CD4-positive, alpha-beta T cell (primary cell): Measurements from ENCODE around the gene C5orf47. TPM values are rescaled to one million over a fixed set of nuclear protein-coding genes. Genes with fewer than 3 reads are reported as not detected.

ENCODE experiments used
- ATAC-seq: fragments of 200-7000 bp; cut with Tn5 transposase; one replicate; pipeline ENCODE4 v1.10.0; 2022; ENCODE audit warnings: mild to moderate bottlenecking; ENCODE audit not compliant: poor library complexity
- CTCF ChIA-PET: fragments of 350-600 bp; sonication (Branson Sonifier 250); formaldehyde crosslinking; loops from one replicate; lab custom pipeline; 2021; ENCODE audit warnings: antibody characterized with exemption, inconsistent platforms; lab: Charles Lee
- POLR2A ChIA-PET: fragments of 350-600 bp; sonication (Branson Sonifier 250); formaldehyde crosslinking; loops from one replicate; lab custom pipeline; 2021; ENCODE audit warnings: antibody characterized with exemption, inconsistent platforms; lab: Charles Lee
- DNase-seq, 14 experiments: peaks; one replicate each; pipeline ENCODE4 v3.0.0-alpha.2; 2013 to 2020; ENCODE audit warnings: mixed read lengths in 2 of 14
- H3K27ac ChIP-seq, 2 donors: one replicate each; pipeline versions ENCODE4 v1.5.1 to v1.7.0; 2013; ENCODE audit warnings: low read length in 2 of 2, low read depth in 1 of 2, mild to moderate bottlenecking in 1 of 2
- H3K27me3 ChIP-seq, 2 experiments: 1 replicate in 1 of 2; 2 replicates in 1 of 2; pipeline versions ENCODE4 v1.6.1 to v1.7.0; 2013; ENCODE audit warnings: low read length in 2 of 2, control low read depth in 1 of 2, mild to moderate bottlenecking in 1 of 2, moderate library complexity in 1 of 2; ENCODE audit not compliant: insufficient read depth in 2 of 2, control insufficient read depth in 1 of 2
- H3K36me3 ChIP-seq: one replicate; pipeline ENCODE4 v1.6.1; 2013; ENCODE audit warnings: low read length, control low read depth; ENCODE audit not compliant: insufficient read depth
- H3K4me1 ChIP-seq: one replicate; pipeline ENCODE4 v1.6.1; 2013; ENCODE audit warnings: low read length, control low read depth; ENCODE audit not compliant: insufficient read depth
- H3K4me3 ChIP-seq: one replicate; pipeline ENCODE4 v1.5.1; 2013; ENCODE audit warnings: mild to moderate bottlenecking, low read length, moderate library complexity
- H3K9me3 ChIP-seq, 2 experiments: 1 replicate in 1 of 2; 2 replicates in 1 of 2; pipeline versions ENCODE4 v1.6.1 to v1.7.0; 2013; ENCODE audit warnings: low read length in 2 of 2, mild to moderate bottlenecking in 2 of 2, control low read depth in 1 of 2, moderate library complexity in 1 of 2; ENCODE audit not compliant: control insufficient read depth in 1 of 2, insufficient read depth in 1 of 2
- H3K27ac Mint-ChIP-seq: one replicate; pipeline ENCODE4 v1.8.0; 2020; ENCODE audit warnings: mixed read lengths
- H3K27me3 Mint-ChIP-seq: one replicate; pipeline ENCODE4 v1.8.0; 2021; ENCODE audit warnings: mixed read lengths
- H3K36me3 Mint-ChIP-seq: one replicate; pipeline ENCODE4 v1.8.0; 2021; ENCODE audit warnings: low read depth, mixed read lengths
- H3K4me1 Mint-ChIP-seq: one replicate; pipeline ENCODE4 v1.8.0; 2021; ENCODE audit warnings: low read depth, mixed read lengths
- H3K4me3 Mint-ChIP-seq: one replicate; pipeline ENCODE4 v1.8.0; 2020; ENCODE audit warnings: mild to moderate bottlenecking, mixed read lengths
- H3K9me3 Mint-ChIP-seq: one replicate; pipeline ENCODE4 v1.8.0; 2020; ENCODE audit warnings: mixed read lengths
- CTCF ChIP-seq: fragments of 200-600 bp; IDR thresholded peaks from one replicate; pipeline ENCODE4 v1.8.0; 2022; ENCODE audit warnings: antibody characterized with exemption, mild to moderate bottlenecking
- intact Hi-C, 2 experiments: fragments of 100-400 bp; cut with DNase I in 1 of 2; cut with micrococcal nuclease in 1 of 2; formaldehyde crosslinking; loops; one replicate each; pipeline versions ENCODE4 v1.15.1 to v1.9.0; 2023 to 2025; cut with DNase I, micrococcal nuclease
- total RNA-seq, 174 experiments: library from RNA in 2 of 174; stranded (reverse) in 2 of 174; gene quantifications; one replicate each; pipeline ENCODE4 v1.2.3 and lab custom pipeline; 2021 to 2026

The C5orf47 gene
- total RNA-seq, 2 experiments from 2014 or later: not detected

- no peak overlapping the region for H3K27ac ChIP-seq
- H3K4me1 ChIP-seq: no peaks in the 10 kb centered on the region
- ChIA-PET POLR2A (no interaction called here), CTCF (no interaction called here)
- TF ChIP-seq CTCF: no peak
- no peaks in the 10 kb centered on the region for H3K27me3 ChIP-seq
- H3K36me3 ChIP-seq: peaks cover 61% of the 10 kb centered on the region
- H3K4me3 ChIP-seq: no peak overlapping the region
- H3K36me3 Mint-ChIP-seq: peaks cover 66% of the 10 kb centered on the region
- H3K9me3 ChIP-seq: no peaks in the 10 kb centered on the region
- no peaks in the 10 kb centered on the region for H3K27me3 Mint-ChIP-seq
- no peak for DNase-seq
- H3K4me1 Mint-ChIP-seq: no peaks in the 10 kb centered on the region
- no peak for ATAC-seq
- H3K4me3 Mint-ChIP-seq: no peak overlapping the region
- intact Hi-C loops: no loop called here
- no peaks in the 10 kb centered on the region for H3K9me3 Mint-ChIP-seq
- H3K27ac Mint-ChIP-seq: no peak overlapping the region
Measured at GRCh38 chr5:173954671-173955521, 34.1 kb upstream of the C5orf47 start.

DNA sequence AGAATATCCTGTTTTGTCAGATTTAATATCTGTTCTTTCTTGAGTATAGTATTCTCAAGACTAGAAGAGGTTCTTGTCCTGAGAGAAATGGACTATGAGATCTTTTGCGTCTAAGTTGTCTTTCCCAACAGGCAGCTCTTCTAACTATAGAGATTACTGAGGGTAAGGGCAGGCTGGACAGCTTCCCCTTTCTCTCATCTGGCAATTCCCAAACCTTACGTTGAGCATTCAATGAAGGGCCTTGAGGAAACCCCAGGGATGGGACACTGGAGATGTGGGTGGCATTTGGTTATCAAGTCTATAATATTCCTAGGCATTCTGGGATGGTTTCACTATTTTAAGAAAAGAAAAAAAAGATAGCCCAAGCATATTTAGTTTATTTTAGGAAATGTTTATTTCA lies 28.0 kb upstream of the C5orf47 start:
- no peak for TF ChIP-seq CTCF
- peaks cover 10% of the 10 kb centered on the region for H3K36me3 Mint-ChIP-seq
- intact Hi-C loops: no loop called here
- ATAC-seq (no peak), DNase-seq (no peak)
- peaks cover 13% of the 10 kb centered on the region for H3K4me1 ChIP-seq
- H3K27ac Mint-ChIP-seq: no peak overlapping the region
- H3K9me3 ChIP-seq: no peaks in the 10 kb centered on the region
- ChIA-PET POLR2A (no interaction called here), CTCF (no interaction called here)
- H3K27me3 ChIP-seq: no peaks in the 10 kb centered on the region
- peaks cover 3% of the 10 kb centered on the region for H3K36me3 ChIP-seq
- H3K4me3 Mint-ChIP-seq: no peak overlapping the region
- no peak overlapping the region for H3K4me3 ChIP-seq
- H3K27me3 Mint-ChIP-seq: no peaks in the 10 kb centered on the region
- H3K4me1 Mint-ChIP-seq: peaks cover 26% of the 10 kb centered on the region
- no peak overlapping the region for H3K27ac ChIP-seq
- no peaks in the 10 kb centered on the region for H3K9me3 Mint-ChIP-seq

DNA sequence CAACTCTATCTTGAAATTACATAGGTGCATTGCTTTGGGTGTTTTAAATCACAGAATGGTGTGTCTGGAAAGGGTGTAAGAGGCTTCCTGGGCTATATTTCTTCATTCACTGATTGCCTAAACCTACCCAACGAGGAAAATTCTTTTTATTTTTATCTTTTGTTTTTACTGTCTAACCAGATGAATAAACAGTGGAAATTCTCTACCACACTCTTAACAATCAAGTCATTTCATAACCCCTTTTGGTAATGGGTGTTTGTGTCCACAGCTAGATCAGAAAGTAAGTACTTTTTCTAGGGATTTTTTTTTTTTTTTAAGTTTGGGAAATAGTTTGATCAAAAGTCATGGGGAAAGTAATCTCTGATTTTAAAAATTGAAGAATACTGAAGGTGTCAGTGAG lies 27.6 kb upstream of the C5orf47 start:
- no peak for TF ChIP-seq CTCF
- Histone ChIP-seq H3K27ac (no peak overlapping the region), H3K9me3 (no peaks in the 10 kb centered on the region), H3K36me3 (no peaks in the 10 kb centered on the region), H3K4me3 (no peak overlapping the region), H3K27me3 (no peaks in the 10 kb centered on the region), H3K4me1 (peaks cover 13% of the 10 kb centered on the region)
- no peak overlapping the region for H3K4me3 Mint-ChIP-seq
- ATAC-seq (no peak), DNase-seq (no peak)
- ChIA-PET CTCF (no interaction called here), POLR2A (no interaction called here)
- no peaks in the 10 kb centered on the region for H3K9me3 Mint-ChIP-seq
- no peaks in the 10 kb centered on the region for H3K27me3 Mint-ChIP-seq
- H3K27ac Mint-ChIP-seq: no peak overlapping the region
- H3K36me3 Mint-ChIP-seq: peaks cover 6% of the 10 kb centered on the region
- intact Hi-C loops: no loop called here
- H3K4me1 Mint-ChIP-seq: peaks cover 26% of the 10 kb centered on the region
